Mucosa of descending colon (tissue), 3 donors: ENCODE results near the gene ZMIZ1. TPM values are rescaled to one million over a fixed set of nuclear protein-coding genes. Genes with fewer than 3 reads are reported as not detected.

ENCODE experiments used
- ATAC-seq: fragments of 200-7000 bp; cut with Tn5 transposase; one replicate; pipeline ENCODE4 v1.9.1; 2020; ENCODE audit warnings: mild to moderate bottlenecking, moderate library complexity
- DNase-seq, 3 donors: peaks; one replicate each; pipeline ENCODE4 v3.0.0-alpha.2; 2020
- H3K36me3 ChIP-seq: fragments of 200-600 bp; one replicate; pipeline ENCODE4 v1.8.0; 2021; ENCODE audit warnings: low read depth, mild to moderate bottlenecking
- H3K4me1 ChIP-seq: fragments of 200-600 bp; one replicate; pipeline ENCODE4 v1.8.0; 2021; ENCODE audit warnings: low read depth, mild to moderate bottlenecking
- H3K4me3 ChIP-seq: fragments of 200-600 bp; one replicate; pipeline ENCODE4 v1.8.0; 2021; ENCODE audit warnings: mild to moderate bottlenecking
- H3K9me3 ChIP-seq: fragments of 200-600 bp; one replicate; pipeline ENCODE4 v1.8.0; 2021; ENCODE audit warnings: mild to moderate bottlenecking
- CTCF ChIP-seq: fragments of 200-600 bp; IDR thresholded peaks from one replicate; pipeline ENCODE4 v1.8.0; 2022; ENCODE audit warnings: antibody characterized with exemption, mild to moderate bottlenecking
- intact Hi-C, 2 donors: fragments of 100-400 bp; cut with DNase I in 1 of 2; cut with micrococcal nuclease in 1 of 2; formaldehyde crosslinking; loops; one replicate each; pipeline versions ENCODE4 v1.11.0 to v1.11.1; 2022; cut with DNase I, micrococcal nuclease
- total RNA-seq, 3 donors: library from RNA; stranded (reverse); fragmentation: NEBNext Ultra II Directional in 2 of 3; extraction: Animal tissue kit (Norgen Biotek cat#: 25700) in 2 of 3; gene quantifications; one replicate each; pipeline versions ENCODE4 v1.2.1 to v1.2.4, GENCODE V29; 2021 to 2023
- donor health status: DM: no; HTN: no; CAD: no; lungs with moderate emphysema.
- donor health status: DM: no; HTN: no; CAD: no.
- donor health status: DM: no; HTN: yes; CAD: no.

Gene ZMIZ1
- total RNA-seq, 3 donors from 2014 or later = 61.4 to 103 (median 89.1) TPM

- Histone ChIP-seq H3K9me3 (no peaks in the 10 kb centered on the region), H3K4me3 (no peak overlapping the region), H3K4me1 (no peaks in the 10 kb centered on the region), H3K36me3 (no peaks in the 10 kb centered on the region)
- ATAC-seq (peak; percentile 16), DNase-seq (peak in 1 of 3 donors; percentile 46)
- intact Hi-C loops = no loop called here
- TF ChIP-seq CTCF = no peak
Observed at GRCh38 chr10:79025199-79025832, 43.5 kb upstream of the ZMIZ1 start.

GRCh38 chr10:79026341-79026761, 42.4 kb upstream of the ZMIZ1 start:
- peak in 1 of 3 donors; percentile 37 for DNase-seq
- TF ChIP-seq CTCF = no peak
- no peaks in the 10 kb centered on the region for H3K4me1 ChIP-seq
- intact Hi-C loops = no loop called here
- H3K36me3 ChIP-seq = no peaks in the 10 kb centered on the region
- no peak for ATAC-seq
- no peaks in the 10 kb centered on the region for H3K9me3 ChIP-seq
- H3K4me3 ChIP-seq = no peak overlapping the region

GRCh38 chr10:79026806-79027146, 42.0 kb upstream of the ZMIZ1 start:
- no peak for TF ChIP-seq CTCF
- intact Hi-C loops = no loop called here
- H3K9me3 ChIP-seq = no peaks in the 10 kb centered on the region
- no peak overlapping the region for H3K4me3 ChIP-seq
- no peaks in the 10 kb centered on the region for H3K36me3 ChIP-seq
- DNase-seq (no peak), ATAC-seq (no peak)
- H3K4me1 ChIP-seq = no peaks in the 10 kb centered on the region

DNA sequence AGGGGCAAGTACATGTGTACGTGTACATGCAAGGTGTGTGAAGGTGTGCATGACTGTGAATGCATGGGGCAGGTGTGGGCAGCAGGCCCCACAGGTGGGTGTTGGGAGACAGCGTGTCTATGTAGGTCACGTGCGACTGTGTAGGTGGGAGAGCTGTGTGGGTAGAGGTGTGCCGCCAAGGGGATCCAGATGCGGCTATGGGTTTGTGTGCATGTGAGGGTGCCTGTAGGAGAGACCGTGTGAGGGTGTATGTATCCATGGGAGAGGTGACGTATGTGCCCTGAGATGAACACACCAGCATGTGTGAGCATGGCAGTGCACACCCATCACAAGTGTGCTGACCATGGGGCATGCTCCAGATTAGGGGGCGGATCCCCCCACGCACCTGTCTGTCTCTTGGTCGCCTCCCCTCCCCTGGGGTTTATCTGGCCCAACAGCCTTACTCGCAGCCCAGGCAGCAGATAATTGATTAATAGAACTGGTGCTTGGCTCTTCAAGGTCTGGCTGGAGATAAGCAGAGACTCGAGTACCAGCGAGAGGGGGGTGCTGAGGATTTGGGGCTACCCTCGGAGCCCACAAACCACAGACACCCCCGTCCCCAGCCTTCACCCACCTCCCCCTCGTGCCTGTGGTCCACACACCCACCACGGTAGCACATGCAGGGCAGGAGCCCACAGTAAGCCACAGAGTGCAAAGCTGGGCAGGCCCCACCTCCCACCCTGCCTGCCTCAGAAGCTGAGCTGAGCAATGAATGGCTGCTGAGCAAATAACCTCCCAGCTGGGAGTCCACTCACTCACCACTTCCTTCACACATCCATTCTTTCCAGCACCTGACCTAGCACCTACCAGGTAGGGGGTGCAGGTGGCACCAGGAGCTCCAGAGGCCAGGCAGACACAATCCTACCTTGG, 41.4 kb upstream of the ZMIZ1 start:
- ATAC-seq = peak; percentile 13
- H3K9me3 ChIP-seq = no peaks in the 10 kb centered on the region
- no peak for TF ChIP-seq CTCF
- intact Hi-C loops = no loop called here
- H3K4me3 ChIP-seq = no peak overlapping the region
- H3K4me1 ChIP-seq = no peaks in the 10 kb centered on the region
- DNase-seq = no peak
- H3K36me3 ChIP-seq = no peaks in the 10 kb centered on the region

DNA sequence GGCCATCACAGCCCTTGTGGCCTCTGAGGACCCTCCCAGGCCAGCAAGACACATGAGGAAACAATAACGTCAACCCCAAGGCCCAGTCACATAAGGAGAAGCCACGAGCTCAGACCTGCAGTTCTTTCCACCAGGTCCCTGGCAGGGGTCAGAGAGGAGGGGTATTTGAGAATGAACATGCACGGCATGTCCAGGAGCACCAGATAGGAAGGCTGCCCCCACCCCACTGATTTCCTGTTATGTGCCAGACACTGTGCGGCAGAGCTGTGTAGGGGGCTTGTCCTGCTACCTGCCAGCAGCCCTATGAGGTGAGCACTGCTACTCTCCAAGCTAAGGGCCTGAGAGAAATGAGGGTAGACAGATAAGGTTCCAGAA, 40.7 kb upstream of the ZMIZ1 start:
- H3K4me1 ChIP-seq = no peaks in the 10 kb centered on the region
- no peaks in the 10 kb centered on the region for H3K9me3 ChIP-seq
- DNase-seq (no peak), ATAC-seq (no peak)
- TF ChIP-seq CTCF = no peak
- intact Hi-C loops = no loop called here
- H3K36me3 ChIP-seq = no peaks in the 10 kb centered on the region
- no peak overlapping the region for H3K4me3 ChIP-seq
